K562 (cell line): Measurements from ENCODE around the gene UTP4. TPM values are rescaled to one million over a fixed set of nuclear protein-coding genes. Genes with fewer than 3 reads are reported as not detected.

ENCODE experiments used
- ATAC-seq: fragments of 200-7000 bp; cut with Tn5 transposase; 3 replicates; pipeline ENCODE4 v1.9.1; 2020; ENCODE audit warnings: moderate library complexity
- BruUV-seq: library from RNA; stranded (reverse); fragments of 400-500 nt; replicated peaks from 2 replicates; lab custom pipeline; 2021; lab: Mats Ljungman, UMichigan
- CTCF ChIA-PET: fragments of 300-600 bp; formaldehyde crosslinking; extraction: SDS; loops from one replicate; lab custom pipeline; 2021; ENCODE audit warnings: low intra/inter-chr PET ratio; lab: Yijun Ruan, JAX
- POLR2A ChIA-PET: fragments of 300-600, 350-650 bp; sonication (Branson Sonifier 250); formaldehyde crosslinking; extraction: SDS; loops from one replicate; lab custom pipeline; 2021; ENCODE audit warnings: antibody characterized with exemption, inconsistent platforms; lab: Yijun Ruan, JAX
- DNase-seq, 4 experiments: peaks; one replicate each; pipeline versions ENCODE4 v3.0.0 to v3.0.0-alpha.2; 2011 to 2018; ENCODE audit warnings: low spot score in 3 of 4, mixed read lengths in 3 of 4; ENCODE audit errors: extremely low read depth in 1 of 4
- FAIRE-seq: peaks from 2 replicates; lab custom pipeline; 2011; peaks lifted over from hg19 to GRCh38; lab: Jason Lieb, UNC
- H2AFZ ChIP-seq: 2 replicates; pipeline ENCODE4 v1.6.0; 2011; ENCODE audit warnings: low read depth, low read length, control low read depth, inconsistent platforms
- H3K27ac ChIP-seq: fragments of 200-600 bp; 3 replicates; pipeline ENCODE4 v1.8.0; 2011; ENCODE audit warnings: low read depth, mild to moderate bottlenecking, control low read depth, inconsistent platforms, low read length, moderate library complexity, mixed read lengths; ENCODE audit errors: extremely low read depth
- H3K27me3 ChIP-seq, 2 experiments: fragments of 300-600 bp in 1 of 2; 2 replicates in 1 of 2; 3 replicates in 1 of 2; pipeline versions ENCODE4 v1.6.0 to v1.8.0; 2011; ENCODE audit warnings: inconsistent platforms in 2 of 2, low read length in 2 of 2, mild to moderate bottlenecking in 1 of 2, mixed read lengths in 1 of 2, moderate library complexity in 1 of 2; ENCODE audit not compliant: control insufficient read depth in 2 of 2, insufficient read depth in 2 of 2
- H3K36me3 ChIP-seq: fragments of 300-600 bp; 3 replicates; pipeline ENCODE4 v1.8.0; 2011; ENCODE audit warnings: mild to moderate bottlenecking, low read length, inconsistent platforms; ENCODE audit not compliant: control insufficient read depth, insufficient read depth
- H3K4me1 ChIP-seq, 2 experiments: fragments of 200-600 bp in 1 of 2; replicated peaks in 1 of 2; 2 replicates in 1 of 2; 3 replicates in 1 of 2; pipeline versions ENCODE4 v1.5.1 to v1.8.0; 2011; ENCODE audit warnings: inconsistent platforms in 2 of 2, low read length in 2 of 2, mild to moderate bottlenecking in 1 of 2, mixed read lengths in 1 of 2, moderate library complexity in 1 of 2; ENCODE audit not compliant: control insufficient read depth in 2 of 2, insufficient read depth in 2 of 2
- H3K4me2 ChIP-seq: 2 replicates; pipeline ENCODE4 v1.6.1; 2011; ENCODE audit warnings: low read length, control low read depth, inconsistent platforms, mixed read lengths; ENCODE audit not compliant: insufficient read depth
- H3K4me3 ChIP-seq: fragments of 200-600 bp; sonication (generic), shearing (Covaris generic); 2 replicates; pipeline ENCODE4 v1.5.1; 2016; ENCODE audit warnings: control low read depth, inconsistent platforms
- H3K79me2 ChIP-seq: fragments of 200-600 bp; 3 replicates; pipeline ENCODE4 v1.8.0; 2011; ENCODE audit warnings: low read length, inconsistent platforms; ENCODE audit not compliant: control insufficient read depth, insufficient read depth
- H3K9ac ChIP-seq, 2 experiments: 2 replicates each; pipeline versions ENCODE4 v1.6.0 to v1.6.1; 2011; ENCODE audit warnings: low read depth in 2 of 2, low read length in 2 of 2, control low read depth in 1 of 2, inconsistent platforms in 1 of 2, mild to moderate bottlenecking in 1 of 2, mixed read lengths in 1 of 2; ENCODE audit not compliant: insufficient read depth in 1 of 2
- H3K9me1 ChIP-seq: one replicate; pipeline ENCODE4 v1.6.0; 2011; ENCODE audit warnings: inconsistent platforms, mild to moderate bottlenecking, low read length, moderate library complexity; ENCODE audit not compliant: control insufficient read depth, insufficient read depth
- H3K9me3 ChIP-seq: replicated peaks from 2 replicates; pipeline ENCODE4 v1.5.1; 2011; ENCODE audit warnings: low read depth, low read length, inconsistent platforms; ENCODE audit not compliant: control insufficient read depth, insufficient read depth
- H4K20me1 ChIP-seq: replicated peaks from 2 replicates; pipeline ENCODE4 v1.6.1; 2011; ENCODE audit warnings: low read length, inconsistent platforms, mixed read lengths; ENCODE audit not compliant: control insufficient read depth, insufficient read depth
- C11orf30 ChIP-seq: fragments of 450-650 bp; IDR thresholded peaks from 2 replicates; pipeline ENCODE4 v1.6.1; 2016; ENCODE audit warnings: low read depth, mild to moderate bottlenecking
- MAFG ChIP-seq: fragments of 450-650 bp; conservative IDR thresholded peaks from 2 replicates; pipeline ENCODE4 v1.6.1; 2016; ENCODE audit warnings: missing genetic modification characterization, missing compliant biosample characterization
- NFE2 ChIP-seq: IDR thresholded peaks from 2 replicates; pipeline ENCODE4 v1.6.1; 2014; ENCODE audit warnings: antibody characterized with exemption, low read depth
- NFXL1 ChIP-seq: fragments of 450-650 bp; formaldehyde crosslinking; IDR thresholded peaks from 2 replicates; pipeline ENCODE4 v1.4.0; 2021; ENCODE audit warnings: mild to moderate bottlenecking
- RNF2 ChIP-seq: sonication (generic); IDR thresholded peaks from 2 replicates; pipeline ENCODE4 v1.6.1; 2016
- WGBS: fragments of 100-300 bp; shearing (Covaris generic); methylation state at CpG from one replicate; pipeline ENCODE4 v1.1.6; 2016; ENCODE audit warnings: low coverage, mixed read lengths; ENCODE audit not compliant: insufficient coverage; ENCODE audit errors: missing lambda C conversion rate; 5-methylcytosine and 5-hydroxymethylcytosine counted together
- in situ Hi-C: fragments of 300-500 bp; cut with MboI; formaldehyde crosslinking; loops from 4 replicates; pipeline ENCODE4 v1.15.0; 2018; ENCODE audit warnings: inconsistent platforms, mixed read lengths
- intact Hi-C: fragments of 100-400 bp; cut with micrococcal nuclease; formaldehyde crosslinking; loops from 2 replicates; pipeline ENCODE4 v1.14.2; 2022
- polyA plus RNA-seq, 8 experiments: library from polyadenylated mRNA; depleted of rRNA in 4 of 8; stranded (reverse) in 5 of 8; unstranded in 3 of 8; fragments of >200 nt; fragmentation: Nextera tagmentation in 2 of 8; fragmentation: Illumina TruSeq in 1 of 8; extraction: Ambion mirVana in 2 of 8; extraction: Trizol in 1 of 8; gene quantifications; 2 replicates each; pipeline versions ENCODE4 v1.2.1 to v1.2.3, GENCODE V29; 2011 to 2014; ENCODE audit warnings: inconsistent platforms in 1 of 8, missing spikeins in 1 of 8
- total RNA-seq, 7 experiments: library from RNA; depleted of rRNA in 6 of 7; stranded (reverse); fragments of >200 nt in 6 of 7; fragmentation: Illumina TruSeq in 2 of 7; extraction: Trizol in 2 of 7; gene quantifications; 2 replicates each; pipeline versions ENCODE4 v1.2.1 to v1.2.3, GENCODE V29; 2011 to 2021; ENCODE audit warnings: low replicate concordance in 1 of 7
- TF ChIP-seq, protein P1 (sequence below): fragments of 450-650 bp; IDR thresholded peaks from 2 replicates; pipeline ENCODE4 v1.6.1; 2017; ENCODE audit warnings: antibody characterized with exemption, mild to moderate bottlenecking
- TF ChIP-seq, protein P2 (sequence below): fragments of 450-650 bp; IDR thresholded peaks from 2 replicates; pipeline ENCODE4 v1.6.1; 2016; ENCODE audit warnings: low read depth, mild to moderate bottlenecking, moderate library complexity

The UTP4 gene
- total and polyA plus RNA-seq, 9 of the 15 experiments (the other 6 are each of a cell fraction or from before 2014, with no cell fraction given), result 46.1 to 203 (median 145) TPM

DNA sequence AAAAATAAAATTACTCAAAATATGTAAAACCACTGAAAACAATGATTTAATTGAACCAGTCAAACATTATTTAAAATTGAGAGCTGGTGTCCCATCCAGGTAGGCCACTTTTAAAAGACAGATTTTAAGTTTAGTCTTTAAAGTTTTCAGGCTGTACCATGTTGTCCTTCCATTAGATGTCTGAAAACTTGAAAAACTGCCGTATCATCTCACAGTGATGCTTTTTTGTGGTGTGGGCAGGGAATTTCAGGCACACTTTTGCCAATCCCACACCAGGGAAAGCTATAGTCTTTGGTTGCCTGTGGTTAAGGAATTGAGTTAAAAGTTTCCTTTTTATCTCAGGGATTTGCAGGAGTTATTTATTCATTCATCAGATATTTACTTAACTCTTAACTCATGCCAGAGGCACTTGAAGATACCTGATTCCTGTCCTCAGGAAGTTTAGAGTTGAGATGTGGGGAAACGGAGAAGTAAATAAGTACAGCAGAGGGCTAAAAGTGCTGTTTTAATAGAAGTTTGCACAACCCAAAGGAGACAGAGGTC, 57.7 kb downstream of the UTP4 start:
- FAIRE-seq, result no peak
- H3K9ac ChIP-seq, result no peak overlapping the region
- 71% methylated on average over 2 of the region's 2 CpGs for WGBS
- no peak overlapping the region for H3K4me3 ChIP-seq
- H3K36me3 ChIP-seq, result no peaks in the 10 kb centered on the region
- TF ChIP-seq RNF2 (no peak), NFXL1 (CRISPR knock-in tag) (no peak), MAFG (tag) (0 out of 2 replicates have a peak, but pooled peaks have one; percentile 17), NFE2 (peak; percentile 76), C11orf30 (peak; percentile 37)
- TF ChIP-seq, protein P1, sequence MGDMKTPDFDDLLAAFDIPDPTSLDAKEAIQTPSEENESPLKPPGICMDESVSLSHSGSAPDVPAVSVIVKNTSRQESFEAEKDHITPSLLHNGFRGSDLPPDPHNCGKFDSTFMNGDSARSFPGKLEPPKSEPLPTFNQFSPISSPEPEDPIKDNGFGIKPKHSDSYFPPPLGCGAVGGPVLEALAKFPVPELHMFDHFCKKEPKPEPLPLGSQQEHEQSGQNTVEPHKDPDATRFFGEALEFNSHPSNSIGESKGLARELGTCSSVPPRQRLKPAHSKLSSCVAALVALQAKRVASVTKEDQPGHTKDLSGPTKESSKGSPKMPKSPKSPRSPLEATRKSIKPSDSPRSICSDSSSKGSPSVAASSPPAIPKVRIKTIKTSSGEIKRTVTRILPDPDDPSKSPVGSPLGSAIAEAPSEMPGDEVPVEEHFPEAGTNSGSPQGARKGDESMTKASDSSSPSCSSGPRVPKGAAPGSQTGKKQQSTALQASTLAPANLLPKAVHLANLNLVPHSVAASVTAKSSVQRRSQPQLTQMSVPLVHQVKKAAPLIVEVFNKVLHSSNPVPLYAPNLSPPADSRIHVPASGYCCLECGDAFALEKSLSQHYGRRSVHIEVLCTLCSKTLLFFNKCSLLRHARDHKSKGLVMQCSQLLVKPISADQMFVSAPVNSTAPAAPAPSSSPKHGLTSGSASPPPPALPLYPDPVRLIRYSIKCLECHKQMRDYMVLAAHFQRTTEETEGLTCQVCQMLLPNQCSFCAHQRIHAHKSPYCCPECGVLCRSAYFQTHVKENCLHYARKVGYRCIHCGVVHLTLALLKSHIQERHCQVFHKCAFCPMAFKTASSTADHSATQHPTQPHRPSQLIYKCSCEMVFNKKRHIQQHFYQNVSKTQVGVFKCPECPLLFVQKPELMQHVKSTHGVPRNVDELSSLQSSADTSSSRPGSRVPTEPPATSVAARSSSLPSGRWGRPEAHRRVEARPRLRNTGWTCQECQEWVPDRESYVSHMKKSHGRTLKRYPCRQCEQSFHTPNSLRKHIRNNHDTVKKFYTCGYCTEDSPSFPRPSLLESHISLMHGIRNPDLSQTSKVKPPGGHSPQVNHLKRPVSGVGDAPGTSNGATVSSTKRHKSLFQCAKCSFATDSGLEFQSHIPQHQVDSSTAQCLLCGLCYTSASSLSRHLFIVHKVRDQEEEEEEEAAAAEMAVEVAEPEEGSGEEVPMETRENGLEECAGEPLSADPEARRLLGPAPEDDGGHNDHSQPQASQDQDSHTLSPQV, result no peak
- TF ChIP-seq, protein P2, sequence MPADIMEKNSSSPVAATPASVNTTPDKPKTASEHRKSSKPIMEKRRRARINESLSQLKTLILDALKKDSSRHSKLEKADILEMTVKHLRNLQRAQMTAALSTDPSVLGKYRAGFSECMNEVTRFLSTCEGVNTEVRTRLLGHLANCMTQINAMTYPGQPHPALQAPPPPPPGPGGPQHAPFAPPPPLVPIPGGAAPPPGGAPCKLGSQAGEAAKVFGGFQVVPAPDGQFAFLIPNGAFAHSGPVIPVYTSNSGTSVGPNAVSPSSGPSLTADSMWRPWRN, result no peak
- TF ChIP-seq, all 486 proteins: peak for 3
- Histone ChIP-seq H2AFZ (no peak overlapping the region), H3K27ac (no peak overlapping the region), H3K9me1 (no peaks in the 10 kb centered on the region), H3K9me3 (no peaks in the 10 kb centered on the region), H3K4me1 (peaks cover 15 to 19% of the 10 kb centered on the region in 2 experiments), H4K20me1 (no peaks in the 10 kb centered on the region; the same call in 1 of the 2 replicates), H3K27me3 (no peaks in the 10 kb centered on the region), H3K4me2 (no peak overlapping the region), H3K79me2 (peaks cover 13% of the 10 kb centered on the region)
- CTCF ChIA-PET, result no interaction called here
- ATAC-seq, result no peak
- DNase-seq, result no peak
- intact Hi-C loops (no loop called here), in situ Hi-C loops (no loop called here)
- no TSS peak for BruUV-seq
- POLR2A ChIA-PET, result interaction anchor here (0.6 to 1.5 kb wide), 3 partner anchors 8 to 282 kb away, joined by 3 read pairs; no protein-coding TSS in a partner anchor
